ENCODE results near the gene NT5C2.
"Not testable (repeated sequence)": the region's sequence is repeated elsewhere in the genome, so short reads cannot be mapped to it uniquely, and the experiment has no call there.

The NT5C2 gene

DNA sequence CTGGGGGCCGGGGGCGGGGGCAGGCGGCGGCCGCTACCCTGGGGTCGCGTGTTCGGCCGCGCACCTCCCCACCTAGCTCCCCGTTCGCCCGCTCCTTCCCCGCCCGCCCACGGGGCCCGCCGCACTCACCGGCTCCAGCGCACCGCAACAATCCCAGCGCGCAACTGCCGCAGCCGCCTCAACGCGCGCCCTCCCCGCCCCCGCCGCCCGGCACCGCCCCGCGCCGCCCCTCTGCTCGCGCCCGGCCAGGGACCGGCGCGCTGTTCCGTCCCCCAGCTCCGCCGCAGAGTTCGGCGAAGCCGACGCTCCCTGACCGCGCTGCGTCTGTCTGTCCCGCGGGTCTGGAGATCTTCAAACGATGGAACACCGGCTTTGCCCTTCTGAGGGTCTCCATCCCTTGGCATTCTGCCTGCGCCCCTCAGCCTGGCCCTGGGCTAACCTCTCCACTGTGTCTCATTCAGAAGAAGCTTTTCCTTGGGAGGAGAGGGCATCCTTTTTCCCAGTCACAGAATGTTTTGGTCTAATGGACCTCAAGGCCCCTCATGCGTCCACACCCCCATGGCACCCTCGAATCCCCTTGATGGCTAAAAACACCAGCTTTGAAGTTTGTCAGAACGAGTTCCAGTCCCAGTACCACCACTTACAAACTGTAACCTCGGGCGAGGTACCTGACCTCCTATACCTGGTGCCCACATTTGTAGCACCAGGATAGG lies at the start of gene NT5C2:
NT5C2 (minus strand) TSS at position 166 of the 713 bp plus-strand sequence. CDS start 18,314 bp downstream, outside the sequence.
- peak; percentile 74 to 80 for DNase-seq (ENCODE audit: low read depth in 2 of 2)

DNA sequence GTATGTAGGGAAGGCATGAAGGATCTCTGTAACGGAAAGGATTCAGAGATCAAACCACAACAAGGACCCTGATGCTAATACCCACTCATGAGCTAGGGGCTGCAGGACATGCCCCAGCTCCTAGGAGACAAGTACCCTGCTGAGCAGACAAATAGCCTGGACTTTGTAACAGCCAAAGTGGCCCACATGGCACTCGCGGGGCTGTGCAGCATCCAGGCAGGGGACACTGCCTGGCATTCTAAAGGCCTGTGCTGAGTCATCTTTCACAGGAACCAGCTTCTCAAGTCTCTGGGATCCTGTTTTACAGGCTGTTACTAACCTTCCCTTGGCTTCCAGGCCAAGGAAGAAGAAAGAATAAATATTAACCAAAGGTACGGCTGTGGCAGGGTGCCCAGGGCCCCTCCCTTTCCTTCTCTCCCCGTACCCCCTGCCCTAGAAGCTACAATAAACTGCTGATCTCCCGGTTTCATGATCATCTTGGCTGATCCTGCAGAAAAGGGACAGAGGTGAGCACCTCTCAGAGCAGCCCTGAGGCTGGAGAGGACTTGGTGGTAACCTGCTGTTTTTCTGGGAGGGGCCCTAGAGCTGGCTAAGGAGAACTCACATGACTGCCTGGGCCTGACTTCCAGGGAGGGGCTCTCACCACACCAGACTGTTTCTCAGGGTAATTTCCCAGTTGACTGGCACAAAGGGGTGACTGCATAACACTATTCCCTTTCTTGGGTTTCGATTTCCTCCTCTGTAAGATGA lies 48.4 kb upstream of the NT5C2 start:
- no peak for DNase-seq (ENCODE audit: low read depth in 2 of 2)

DNA sequence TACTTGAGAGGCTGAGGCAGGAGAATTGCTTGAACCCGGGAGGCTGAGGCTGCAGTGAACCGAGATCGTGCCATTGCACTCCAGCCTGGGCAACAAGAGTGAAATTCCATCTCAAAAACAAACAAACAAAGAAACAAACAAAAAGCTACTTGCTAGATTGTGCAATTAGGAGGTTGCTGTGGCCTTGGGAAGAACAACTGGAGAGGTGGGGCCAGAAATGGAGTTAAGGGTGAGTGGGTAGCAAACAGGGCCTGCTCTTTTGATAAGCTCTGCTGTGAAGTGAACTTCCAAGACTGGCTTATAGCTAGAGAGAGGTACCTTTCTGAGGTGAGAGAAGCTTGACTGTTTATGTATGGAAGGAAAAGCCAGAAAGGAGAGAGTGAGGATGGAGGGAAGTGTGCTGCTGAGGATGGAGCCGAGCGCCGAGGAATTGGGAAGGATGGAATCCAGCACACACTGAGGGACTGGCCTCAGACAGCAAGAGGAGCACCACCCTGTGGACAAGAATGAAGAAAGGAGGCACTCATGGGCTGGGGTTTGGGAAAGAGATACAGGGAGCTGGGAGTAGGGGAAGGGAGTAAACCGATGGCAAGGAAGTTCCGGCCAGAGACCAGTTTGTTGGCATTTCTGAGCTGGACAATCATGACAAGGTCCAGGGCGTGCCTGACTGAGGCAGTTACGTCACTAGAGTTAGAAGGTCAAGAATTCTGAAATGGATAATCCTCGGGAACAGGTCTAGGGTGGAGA lies 45.6 kb upstream of the NT5C2 start:
- no peak for DNase-seq (ENCODE audit: low read depth in 2 of 2)

DNA sequence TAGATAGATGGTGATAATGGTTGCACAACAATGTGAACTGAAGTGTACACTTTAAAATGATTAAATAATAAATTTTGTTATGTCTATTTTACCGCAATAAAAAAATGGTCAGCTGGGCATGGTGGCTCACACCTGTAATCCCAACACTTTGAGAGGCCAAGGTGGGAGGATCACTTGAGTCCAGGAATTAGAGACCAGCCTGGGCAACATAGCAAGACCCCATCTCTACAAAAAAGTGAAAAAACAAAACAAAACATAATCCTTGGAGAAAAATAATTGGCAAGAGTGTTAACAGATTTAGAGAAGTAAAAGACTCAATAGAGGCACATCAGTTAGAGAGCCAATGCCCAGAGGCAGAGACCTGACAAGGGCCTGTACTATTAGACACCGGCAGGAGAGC lies 42.7 kb upstream of the NT5C2 start:
- no peak for DNase-seq (ENCODE audit: low read depth in 2 of 2)

DNA sequence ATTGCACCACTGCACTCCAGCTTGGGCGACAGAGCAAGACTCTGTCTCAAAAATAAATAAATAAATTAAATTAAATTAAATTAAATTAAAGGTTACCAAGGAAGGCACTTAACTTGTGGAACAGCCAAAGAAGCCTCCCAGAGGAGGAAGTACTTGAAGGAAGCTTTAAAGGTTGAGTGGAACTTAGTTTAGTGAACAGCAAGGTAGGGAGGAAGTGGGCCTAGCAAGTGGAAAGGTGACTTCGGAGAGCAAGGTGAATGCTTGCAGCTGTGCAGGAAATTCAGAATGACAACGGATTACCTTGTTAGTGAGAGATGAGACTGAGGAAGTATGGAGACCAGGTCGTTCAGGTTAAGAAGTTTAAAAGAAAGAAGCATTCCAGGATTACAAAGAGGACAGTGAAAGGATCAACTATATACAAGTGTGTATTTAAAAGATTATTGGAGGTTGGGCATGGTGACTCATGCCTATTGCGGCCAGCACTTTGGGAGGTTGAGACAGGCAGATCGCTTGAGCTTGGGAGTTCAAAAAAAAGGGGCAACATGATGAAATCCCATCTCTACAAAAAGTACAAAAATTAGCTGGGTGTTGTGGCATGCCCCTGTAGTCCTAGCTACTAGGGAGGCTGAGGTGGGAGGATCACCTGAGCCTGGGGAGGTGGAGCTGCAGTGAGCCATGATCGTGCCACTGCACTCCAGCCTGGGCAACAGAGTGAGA lies 39.9 kb upstream of the NT5C2 start:
- no peak for DNase-seq (ENCODE audit: low read depth in 2 of 2)

DNA sequence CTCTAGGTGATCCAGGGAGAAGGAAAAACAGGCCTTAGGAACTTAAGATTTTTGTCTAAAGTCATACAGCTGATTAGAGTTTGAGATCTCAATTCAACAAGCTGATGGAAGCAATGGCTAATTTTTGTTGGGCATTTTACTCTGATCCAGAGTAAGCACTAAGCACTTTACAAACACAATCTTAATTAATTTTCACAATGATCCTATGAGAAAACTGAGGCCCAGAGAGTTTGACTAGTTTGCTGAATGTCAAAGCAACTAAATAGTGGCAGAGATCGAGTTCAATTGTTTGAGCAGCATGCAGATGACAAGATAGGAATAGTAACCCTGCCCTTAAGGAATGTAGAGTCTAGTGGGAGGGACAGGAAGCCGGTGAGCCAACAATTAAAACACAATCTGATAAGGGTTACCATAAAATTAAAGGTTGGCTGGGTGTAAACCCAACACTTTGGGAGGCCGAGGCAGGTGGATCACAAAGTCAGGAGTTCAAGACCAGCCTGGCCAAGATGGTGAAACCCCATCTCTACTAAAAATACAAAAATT lies 39.1 kb upstream of the NT5C2 start:
- DNase-seq (ENCODE audit: low read depth in 2 of 2) = no peak

DNA sequence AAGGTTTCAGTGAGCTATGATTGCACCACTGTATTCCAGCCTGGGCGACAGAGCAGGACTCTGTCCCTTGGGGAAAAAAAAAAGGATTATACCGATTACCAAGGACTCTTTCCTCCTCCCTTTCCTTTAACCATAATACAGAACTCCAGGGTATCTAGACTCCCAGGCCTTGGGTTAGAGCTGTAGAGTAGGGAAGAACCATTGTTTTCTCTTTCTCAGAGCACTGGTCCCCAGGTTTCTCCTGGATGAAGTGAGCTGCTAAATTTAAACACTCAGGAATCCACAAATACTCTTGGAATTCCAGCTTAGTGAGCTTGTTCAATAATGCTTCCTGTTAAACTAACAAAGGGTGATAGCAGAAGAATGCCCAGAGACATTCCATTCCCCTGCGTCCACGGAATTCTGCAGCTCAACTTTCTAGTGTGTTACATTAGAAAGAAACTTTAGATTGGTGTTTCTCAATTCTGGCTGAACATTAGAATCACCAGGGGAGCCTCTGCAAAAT lies 38.0 kb upstream of the NT5C2 start:
- no peak for DNase-seq (ENCODE audit: low read depth in 2 of 2)

DNA sequence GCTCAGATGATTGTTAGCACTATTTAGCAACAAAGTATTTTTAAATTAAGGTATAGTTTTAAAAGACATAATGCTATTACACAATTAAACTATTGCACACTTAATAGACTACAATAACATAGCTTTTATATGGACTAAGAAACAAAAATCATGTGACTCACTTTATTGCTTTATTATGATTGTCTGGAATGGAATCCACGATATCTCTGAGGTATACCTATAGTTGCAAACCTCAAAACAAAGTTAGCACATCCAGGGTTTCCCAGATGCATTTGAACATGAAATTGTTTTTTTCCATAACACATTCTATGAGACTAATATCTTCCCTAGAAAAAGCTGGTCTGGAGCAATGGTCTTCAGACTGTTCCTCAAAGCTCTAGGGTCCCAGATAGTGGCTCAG lies 34.3 kb upstream of the NT5C2 start:
- DNase-seq (ENCODE audit: low read depth in 2 of 2) = no peak

DNA sequence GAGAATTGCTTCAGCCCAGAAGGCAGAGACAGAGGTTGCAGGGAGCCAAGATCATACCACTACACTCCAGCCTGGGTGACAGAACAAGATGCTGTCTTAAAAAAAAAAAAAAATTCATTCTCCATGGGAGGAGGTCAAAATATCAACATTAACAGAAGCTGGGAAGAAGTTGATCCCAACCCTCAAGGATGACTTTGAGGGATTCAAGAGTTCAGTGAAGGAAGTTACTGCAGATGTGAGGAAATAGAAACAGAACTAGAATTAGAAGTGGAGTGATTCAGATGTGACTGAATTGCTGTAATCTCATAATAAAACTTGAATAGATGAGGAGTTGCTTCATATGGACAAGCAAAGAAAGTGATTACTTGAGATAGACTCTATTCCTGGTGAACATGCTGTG lies 32.9 kb upstream of the NT5C2 start:
- no peak for DNase-seq (ENCODE audit: low read depth in 2 of 2)

DNA sequence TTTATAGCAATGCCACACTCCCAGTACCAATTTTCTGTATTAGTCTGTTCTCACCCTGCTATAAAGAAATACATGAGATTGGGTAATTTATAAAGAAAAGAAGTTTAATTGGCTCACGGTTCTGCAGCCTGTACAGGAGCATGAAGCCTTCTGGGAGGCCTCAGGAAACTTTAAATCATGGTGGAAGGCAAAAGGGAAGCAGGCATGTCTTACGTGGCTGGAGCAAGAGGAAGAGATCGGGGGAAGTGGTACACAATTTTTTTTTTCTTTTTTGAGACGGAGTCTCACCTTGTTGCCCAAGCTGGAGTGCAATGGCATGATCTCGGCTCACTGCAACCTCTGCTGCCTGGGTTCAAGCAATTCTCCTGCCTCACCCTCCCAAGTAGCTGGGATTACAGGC lies 31.6 kb upstream of the NT5C2 start:
- not testable (repeated sequence) for DNase-seq (ENCODE audit: low read depth in 2 of 2)

DNA sequence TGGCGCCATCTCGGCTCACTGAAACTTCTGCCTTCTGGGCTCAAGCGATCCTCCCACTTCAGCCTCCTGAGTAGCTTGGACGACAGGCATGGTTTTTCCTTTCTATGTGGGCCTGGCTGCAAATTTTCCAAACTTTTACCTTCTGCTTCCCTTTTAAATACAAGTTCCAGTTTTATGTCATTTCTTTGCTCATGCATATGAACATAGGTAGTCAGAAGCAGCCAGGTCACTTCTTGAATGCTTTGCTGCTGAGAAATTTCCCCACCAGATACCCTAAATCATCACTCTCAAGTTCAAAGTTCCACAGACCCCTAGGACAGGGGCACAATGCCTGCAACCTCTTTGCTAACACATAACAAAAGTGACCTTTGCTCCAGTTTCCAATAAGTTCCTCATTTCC lies 31.1 kb upstream of the NT5C2 start:
- DNase-seq (ENCODE audit: low read depth in 2 of 2) = no peak

DNA sequence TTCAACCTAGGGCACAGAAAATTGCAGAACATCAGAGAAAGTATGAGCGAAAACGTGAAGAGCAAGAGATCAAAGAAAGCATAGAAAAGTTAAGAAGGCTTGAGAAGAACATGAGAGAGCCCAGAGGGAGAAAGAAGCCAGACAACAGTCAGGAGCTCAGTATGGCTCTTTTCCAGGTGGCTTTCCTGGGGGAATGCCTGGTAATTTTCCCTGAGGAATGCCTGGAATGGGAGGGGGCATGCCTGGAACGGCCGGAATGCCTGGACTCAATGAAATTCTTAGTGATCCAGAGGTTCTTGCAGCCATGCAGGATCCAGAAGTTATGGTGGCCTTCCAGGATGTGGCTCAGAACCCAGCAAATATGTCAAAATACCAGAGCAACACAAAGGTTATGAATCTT lies 23.3 kb upstream of the NT5C2 start:
- DNase-seq (ENCODE audit: low read depth in 2 of 2) = not testable (repeated sequence)

DNA sequence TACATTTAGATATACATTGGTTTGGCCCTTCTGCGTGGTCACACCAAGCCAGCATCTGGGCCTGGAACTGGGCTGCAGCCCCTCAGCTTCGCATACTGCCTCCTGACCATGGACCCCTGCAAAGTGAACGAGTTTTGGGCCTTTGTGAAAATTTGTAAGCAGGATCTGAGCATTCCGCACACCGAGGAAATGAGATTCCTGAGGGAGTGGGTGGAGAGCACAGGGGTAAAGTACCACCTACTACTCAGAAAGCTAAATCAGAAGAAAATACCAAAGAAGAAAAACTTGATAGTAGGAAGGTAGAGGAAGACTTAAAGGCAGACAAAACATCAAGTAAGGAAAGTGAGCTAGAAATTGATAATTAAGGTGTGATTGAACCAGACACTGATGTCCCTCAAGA lies 22.5 kb upstream of the NT5C2 start:
- DNase-seq (ENCODE audit: low read depth in 2 of 2) = no peak

DNA sequence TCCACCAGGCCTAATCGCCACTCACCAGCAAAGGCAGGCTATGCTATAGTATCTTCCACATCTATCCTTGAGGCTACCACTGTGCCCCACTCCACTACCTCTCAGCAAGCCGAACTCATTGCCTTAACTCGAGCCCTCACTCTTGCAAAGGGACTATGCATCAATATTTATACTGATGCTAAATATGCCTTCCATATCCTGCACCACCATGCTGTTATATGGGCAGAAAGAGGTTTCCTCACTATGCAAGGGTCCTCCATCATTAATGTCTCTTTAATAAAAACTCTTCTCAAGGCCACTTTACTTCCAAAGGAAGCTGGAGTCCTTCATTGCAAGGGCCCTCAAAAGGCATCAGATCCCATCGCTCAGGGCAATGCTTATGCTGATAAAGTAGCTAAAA lies 17.2 kb upstream of the NT5C2 start:
- not testable (repeated sequence) for DNase-seq (ENCODE audit: low read depth in 2 of 2)

DNA sequence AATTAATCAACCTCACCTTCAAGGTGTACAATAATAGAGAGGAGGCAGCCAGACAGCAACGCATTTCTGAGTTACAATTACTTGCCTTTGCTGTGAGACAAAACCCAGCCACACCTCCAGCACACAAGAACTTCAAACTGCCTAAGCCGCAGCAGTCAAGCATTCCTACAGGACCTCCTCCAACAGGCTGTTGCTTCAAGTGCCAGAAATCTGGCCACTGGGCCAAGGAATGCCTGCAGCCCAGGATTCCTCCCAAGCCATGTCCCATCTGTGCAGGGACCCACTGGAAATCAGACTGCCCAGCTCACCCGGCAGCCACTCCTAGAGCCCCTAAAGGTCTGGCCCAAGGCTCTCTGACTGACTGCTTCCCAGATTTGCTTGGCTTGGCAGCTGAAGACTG lies 14.6 kb upstream of the NT5C2 start:
- DNase-seq (ENCODE audit: low read depth in 2 of 2) = not testable (repeated sequence)

DNA sequence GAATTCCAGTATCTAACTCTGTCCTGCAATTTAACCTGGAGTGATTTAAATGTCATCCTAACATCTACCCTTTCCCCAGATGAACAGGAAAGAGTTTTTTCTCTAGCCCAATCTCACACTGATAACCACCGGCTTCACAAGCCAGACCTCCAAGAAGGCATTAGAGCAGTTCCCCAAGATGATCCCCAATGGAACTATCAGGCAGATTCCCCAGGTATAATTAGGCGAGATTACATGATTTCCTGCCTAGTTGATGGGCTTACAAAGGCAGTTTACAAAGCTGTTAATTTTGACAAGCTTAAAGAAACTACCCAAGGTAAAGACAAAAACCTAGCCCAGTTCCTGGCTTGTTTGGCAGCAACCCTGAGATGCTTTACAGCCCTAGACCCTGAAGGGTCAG lies 14.1 kb upstream of the NT5C2 start:
- DNase-seq (ENCODE audit: low read depth in 2 of 2) = no peak

DNA sequence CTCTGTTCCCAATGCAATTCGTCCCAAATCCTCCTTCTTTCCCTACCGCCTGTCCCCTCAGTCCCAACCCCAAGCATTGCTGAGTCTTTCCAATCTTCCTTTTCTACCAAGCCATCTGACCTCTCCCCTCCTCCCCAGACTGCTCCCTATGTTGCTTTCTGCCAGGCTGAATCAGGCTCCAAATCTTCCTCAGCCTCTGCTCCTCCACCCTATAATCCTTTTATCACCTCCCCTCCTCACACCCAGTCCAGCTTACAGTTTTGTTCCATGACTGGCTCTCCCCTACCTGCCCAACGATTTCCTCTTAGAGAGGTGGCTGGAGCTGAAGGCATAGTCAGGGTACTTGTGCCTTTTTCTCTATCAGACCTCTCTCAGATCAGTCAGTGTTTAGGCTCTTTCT lies 13.6 kb upstream of the NT5C2 start:
- not testable (repeated sequence) for DNase-seq (ENCODE audit: low read depth in 2 of 2)

DNA sequence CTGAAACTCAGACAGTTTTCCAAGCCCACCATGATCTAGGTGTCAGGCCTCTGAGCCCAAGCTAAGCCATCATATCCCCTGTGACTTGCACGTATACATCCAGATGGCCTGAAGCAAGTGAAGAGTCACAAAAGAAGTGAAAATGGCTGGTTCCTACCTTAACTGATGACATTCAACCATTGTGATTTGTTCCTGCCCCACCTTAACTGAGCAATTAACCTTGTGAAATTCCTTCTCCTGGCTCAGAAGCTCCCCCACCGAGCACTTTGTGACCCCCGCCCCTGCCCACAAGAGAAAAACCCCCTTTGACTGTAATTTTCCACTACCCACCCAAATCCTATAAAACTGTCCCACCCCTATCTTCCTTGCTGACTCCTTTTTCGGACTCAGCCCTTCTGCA lies 12.3 kb upstream of the NT5C2 start:
- not testable (repeated sequence) for DNase-seq (ENCODE audit: low read depth in 2 of 2)

DNA sequence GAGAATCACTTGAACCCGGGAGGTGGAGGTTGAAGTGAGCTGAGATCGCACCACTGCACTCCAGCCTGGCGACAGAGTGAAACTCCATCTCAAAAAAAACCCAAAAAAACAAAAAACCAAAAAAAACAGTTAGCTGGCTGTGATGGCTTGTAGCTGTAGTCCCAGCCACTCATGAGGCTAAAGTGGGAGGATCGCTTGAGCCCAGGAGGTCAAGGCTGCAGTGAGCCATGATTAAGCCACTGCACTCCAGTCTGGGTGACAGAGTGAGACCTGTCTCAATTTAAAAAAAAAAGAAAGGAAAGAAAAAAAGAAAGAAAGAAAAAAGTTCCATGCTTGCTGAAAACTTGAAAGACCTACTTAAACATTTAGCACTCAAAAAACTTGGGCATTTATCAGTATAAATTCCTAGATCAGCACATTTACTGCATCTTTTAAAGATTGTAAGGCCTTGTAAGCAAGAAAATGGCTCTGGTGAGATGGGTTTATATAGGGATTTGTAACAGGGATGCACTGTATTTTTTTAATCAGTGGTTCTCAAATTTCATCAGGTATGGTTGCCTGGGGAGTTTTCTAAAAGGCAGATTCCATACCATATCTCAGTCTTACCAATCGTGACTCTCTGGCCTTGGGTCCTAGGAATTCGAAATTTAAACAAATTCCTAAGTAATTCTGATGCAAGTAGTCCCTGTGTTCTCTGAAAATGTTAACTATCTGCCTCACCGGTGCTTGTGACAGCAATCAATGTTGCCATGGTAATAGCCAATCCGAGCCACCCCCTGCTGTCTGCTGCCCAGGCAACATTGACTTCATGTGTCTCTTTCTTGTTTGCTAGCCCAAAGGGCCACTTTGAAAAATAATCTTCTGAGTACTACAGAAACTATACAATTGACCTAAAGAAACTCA lies 11.5 kb upstream of the NT5C2 start:
- no peak for DNase-seq (ENCODE audit: low read depth in 2 of 2)

DNA sequence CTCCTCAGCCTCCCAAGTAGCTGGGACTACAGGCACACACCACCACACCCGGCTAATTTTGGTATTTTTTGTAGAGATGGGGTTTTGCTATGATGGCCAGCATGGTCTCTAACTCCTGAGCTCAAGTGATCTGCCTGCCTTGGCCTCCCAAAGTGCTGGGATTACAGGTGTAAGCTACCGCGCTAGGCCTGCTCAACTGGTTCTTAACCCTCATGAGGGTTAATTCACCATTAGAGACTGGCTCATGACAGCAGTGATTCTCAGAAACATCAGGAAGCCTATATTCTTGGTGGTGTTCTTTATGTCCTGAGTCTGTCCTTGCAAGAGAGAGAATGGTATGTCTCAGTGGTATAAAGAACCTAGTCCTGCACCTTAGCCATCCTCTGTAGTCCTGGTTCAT lies 10.4 kb upstream of the NT5C2 start:
- no peak for DNase-seq (ENCODE audit: low read depth in 2 of 2)

Data from stimulated activated CD4-positive, alpha-beta T cell treated with anti-CD3 and anti-CD28 coated beads, Interleukin-4, amount 100 ng/mL, for 48 hours (primary cell).